Measurements from ENCODE around the gene GLIS1.

The GLIS1 gene

DNA sequence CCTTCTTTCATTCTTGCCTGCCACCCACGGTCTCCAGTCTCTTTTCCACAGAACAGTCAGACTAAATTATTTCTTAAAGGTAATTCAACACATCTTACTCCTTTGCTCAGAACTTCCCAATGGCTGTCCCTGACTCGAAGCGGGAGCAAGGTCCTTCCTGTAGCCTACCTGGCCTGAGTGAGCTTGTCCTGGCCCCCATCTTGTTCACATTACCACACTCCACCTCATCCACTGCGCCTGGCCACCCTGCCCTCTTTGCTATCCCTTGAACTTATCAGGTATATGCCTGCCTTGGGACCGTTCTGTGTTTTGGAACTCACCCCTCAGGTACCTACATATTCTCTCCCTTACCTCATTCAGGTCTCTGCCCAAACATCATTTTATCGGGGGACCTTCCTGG lies 13.3 kb upstream of the GLIS1 start:
- TF ChIP-seq EZH2phosphoT487 (IDR thresholded peaks at IDR 0.05; ENCODE audit: low read length) (no peak), CTCF (IDR thresholded peaks at IDR 0.05; ENCODE audit: low read length) (no peak), EZH2 (optimal IDR thresholded peaks at IDR 0.05; ENCODE audit: low read depth, low read length) (no peak)
- Histone ChIP-seq H3K9me3 (replicated peaks; ENCODE audit: insufficient read depth, low read length) (no peaks in the 10 kb centered on the region), H3K27me3 (replicated peaks; ENCODE audit: insufficient read depth, low read length) (no peaks in the 10 kb centered on the region), H2AFZ (ENCODE audit: low read length) (no peak overlapping the region), H3K27ac (ENCODE audit: low read length) (no peak overlapping the region), H3F3A (ENCODE audit: insufficient read depth, low read length) (no peaks in the 10 kb centered on the region), H3K9ac (ENCODE audit: low read length) (no peak overlapping the region), H3K36me3 (replicated peaks; ENCODE audit: insufficient read depth, low read length) (no peaks in the 10 kb centered on the region), H3K4me2 (ENCODE audit: low read depth, low read length) (no peak overlapping the region), H4K20me1 (ENCODE audit: insufficient read depth, low read length) (no peaks in the 10 kb centered on the region), H3K4me3 (ENCODE audit: low read length) (no peak overlapping the region), H3K9me2 (replicated peaks; ENCODE audit: insufficient read depth, low read length) (no peaks in the 10 kb centered on the region), H3K79me2 (ENCODE audit: low read length) (no peaks in the 10 kb centered on the region), H3K4me1 (ENCODE audit: low read length) (no peaks in the 10 kb centered on the region)
- DNase-seq = no peak

- Histone ChIP-seq H4K20me1 (ENCODE audit: insufficient read depth, low read length) (no peaks in the 10 kb centered on the region), H2AFZ (ENCODE audit: low read length) (no peak overlapping the region), H3K27me3 (replicated peaks; ENCODE audit: insufficient read depth, low read length) (no peaks in the 10 kb centered on the region), H3K27ac (ENCODE audit: low read length) (no peak overlapping the region), H3K9me3 (replicated peaks; ENCODE audit: insufficient read depth, low read length) (no peaks in the 10 kb centered on the region), H3K4me3 (ENCODE audit: low read length) (no peak overlapping the region), H3K79me2 (ENCODE audit: low read length) (no peaks in the 10 kb centered on the region), H3K4me2 (ENCODE audit: low read depth, low read length) (no peak overlapping the region), H3K4me1 (ENCODE audit: low read length) (no peaks in the 10 kb centered on the region), H3F3A (ENCODE audit: insufficient read depth, low read length) (no peaks in the 10 kb centered on the region), H3K9ac (ENCODE audit: low read length) (no peak overlapping the region), H3K9me2 (replicated peaks; ENCODE audit: insufficient read depth, low read length) (no peaks in the 10 kb centered on the region), H3K36me3 (replicated peaks; ENCODE audit: insufficient read depth, low read length) (no peaks in the 10 kb centered on the region)
- DNase-seq = no peak
- TF ChIP-seq EZH2phosphoT487 (IDR thresholded peaks at IDR 0.05; ENCODE audit: low read length) (no peak), EZH2 (optimal IDR thresholded peaks at IDR 0.05; ENCODE audit: low read depth, low read length) (no peak), CTCF (IDR thresholded peaks at IDR 0.05; ENCODE audit: low read length) (no peak)
Observed at GRCh38 chr1:53747841-53748240, 8.9 kb upstream of the GLIS1 start.

- H3K9ac ChIP-seq (ENCODE audit: low read length) = no peak overlapping the region
- H3F3A ChIP-seq (ENCODE audit: insufficient read depth, low read length) = peaks cover 6% of the 10 kb centered on the region
- H2AFZ ChIP-seq (ENCODE audit: low read length) = no peak overlapping the region
- DNase-seq = no peak
- H3K36me3 ChIP-seq (replicated peaks; ENCODE audit: insufficient read depth, low read length) = no peaks in the 10 kb centered on the region
- TF ChIP-seq CTCF (IDR thresholded peaks at IDR 0.05; ENCODE audit: low read length) (no peak), EZH2phosphoT487 (IDR thresholded peaks at IDR 0.05; ENCODE audit: low read length) (no peak), EZH2 (optimal IDR thresholded peaks at IDR 0.05; ENCODE audit: low read depth, low read length) (no peak)
- no peak overlapping the region for H3K4me3 ChIP-seq (ENCODE audit: low read length)
- H3K79me2 ChIP-seq (ENCODE audit: low read length) = no peaks in the 10 kb centered on the region
- peaks cover 9% of the 10 kb centered on the region for H3K4me1 ChIP-seq (ENCODE audit: low read length)
- no peaks in the 10 kb centered on the region for H3K9me2 ChIP-seq (replicated peaks; ENCODE audit: insufficient read depth, low read length)
- H3K9me3 ChIP-seq (replicated peaks; ENCODE audit: insufficient read depth, low read length) = no peaks in the 10 kb centered on the region
- H3K27me3 ChIP-seq (replicated peaks; ENCODE audit: insufficient read depth, low read length) = no peaks in the 10 kb centered on the region
- H4K20me1 ChIP-seq (ENCODE audit: insufficient read depth, low read length) = no peaks in the 10 kb centered on the region
- H3K27ac ChIP-seq (ENCODE audit: low read length) = no peak overlapping the region
- no peak overlapping the region for H3K4me2 ChIP-seq (ENCODE audit: low read depth, low read length)
Observed at GRCh38 chr1:53740621-53741105, 1.7 kb upstream of the GLIS1 start.
